ENCODE data around the gene LTB4R2.
"Not testable (repeated sequence)": the region's sequence is repeated elsewhere in the genome, so short reads cannot be mapped to it uniquely, and the experiment has no call there.

LTB4R2 gene

DNA sequence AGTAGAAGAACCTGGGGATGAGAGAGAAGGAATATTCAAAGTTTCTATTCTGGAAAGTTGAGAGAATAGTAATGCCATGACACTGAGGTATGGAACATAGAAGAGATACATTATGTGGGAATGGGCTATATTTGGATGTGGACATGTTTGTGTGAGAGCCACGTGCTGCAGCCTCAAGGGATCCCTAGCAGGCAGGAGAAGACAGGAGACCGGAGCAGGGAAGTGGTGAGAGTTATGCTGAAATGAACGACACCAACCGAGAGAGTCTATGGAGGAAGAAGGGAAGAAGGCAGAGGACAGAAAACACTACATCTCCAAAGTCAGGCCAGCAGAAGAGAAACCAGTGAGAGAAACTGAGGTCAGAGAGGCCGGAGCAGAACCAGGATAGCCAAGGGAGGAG is 39.8 kb downstream of the LTB4R2 start:
- H3K36me3 ChIP-seq (ENCODE audit: control insufficient read depth, insufficient read depth, low read length): no peaks in the 10 kb centered on the region
- no peak overlapping the region for H3K4me3 ChIP-seq (ENCODE audit: low read length)
- no peak overlapping the region for H3K9ac ChIP-seq (ENCODE audit: low read length)
- no peaks in the 10 kb centered on the region for H3K4me1 ChIP-seq (ENCODE audit: control insufficient read depth, insufficient read depth, low read length)
- no peaks in the 10 kb centered on the region for H3K27me3 ChIP-seq (ENCODE audit: control insufficient read depth, insufficient read depth, low read length)
- no peak overlapping the region for H3K27ac ChIP-seq (ENCODE audit: low read depth, low read length)

DNA sequence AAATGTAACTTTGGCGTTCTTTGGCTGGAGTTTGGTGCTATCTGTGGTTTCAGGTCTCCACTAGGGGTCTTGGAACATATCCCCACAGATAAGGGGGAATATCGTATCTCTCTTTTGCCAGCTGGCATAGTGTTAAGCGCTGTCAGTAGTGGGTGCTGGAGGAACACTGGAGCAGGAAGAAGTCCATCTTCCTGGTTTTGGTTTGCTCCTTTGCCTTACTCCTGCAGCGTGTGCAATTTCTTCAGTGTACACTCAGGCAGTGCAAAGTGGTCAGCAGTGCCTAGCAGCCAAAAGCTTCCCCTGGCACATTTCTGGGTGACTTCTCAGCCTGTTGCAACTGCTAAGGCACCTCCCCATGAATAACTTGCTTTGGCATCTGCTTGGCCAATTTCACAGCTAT is 41.6 kb downstream of the LTB4R2 start:
- Histone ChIP-seq H3K27ac (ENCODE audit: low read depth, low read length) (no peak overlapping the region), H3K9ac (ENCODE audit: low read length) (no peak overlapping the region), H3K4me3 (ENCODE audit: low read length) (no peak overlapping the region), H3K27me3 (ENCODE audit: control insufficient read depth, insufficient read depth, low read length) (no peaks in the 10 kb centered on the region), H3K4me1 (ENCODE audit: control insufficient read depth, insufficient read depth, low read length) (no peaks in the 10 kb centered on the region), H3K36me3 (ENCODE audit: control insufficient read depth, insufficient read depth, low read length) (no peaks in the 10 kb centered on the region)

DNA sequence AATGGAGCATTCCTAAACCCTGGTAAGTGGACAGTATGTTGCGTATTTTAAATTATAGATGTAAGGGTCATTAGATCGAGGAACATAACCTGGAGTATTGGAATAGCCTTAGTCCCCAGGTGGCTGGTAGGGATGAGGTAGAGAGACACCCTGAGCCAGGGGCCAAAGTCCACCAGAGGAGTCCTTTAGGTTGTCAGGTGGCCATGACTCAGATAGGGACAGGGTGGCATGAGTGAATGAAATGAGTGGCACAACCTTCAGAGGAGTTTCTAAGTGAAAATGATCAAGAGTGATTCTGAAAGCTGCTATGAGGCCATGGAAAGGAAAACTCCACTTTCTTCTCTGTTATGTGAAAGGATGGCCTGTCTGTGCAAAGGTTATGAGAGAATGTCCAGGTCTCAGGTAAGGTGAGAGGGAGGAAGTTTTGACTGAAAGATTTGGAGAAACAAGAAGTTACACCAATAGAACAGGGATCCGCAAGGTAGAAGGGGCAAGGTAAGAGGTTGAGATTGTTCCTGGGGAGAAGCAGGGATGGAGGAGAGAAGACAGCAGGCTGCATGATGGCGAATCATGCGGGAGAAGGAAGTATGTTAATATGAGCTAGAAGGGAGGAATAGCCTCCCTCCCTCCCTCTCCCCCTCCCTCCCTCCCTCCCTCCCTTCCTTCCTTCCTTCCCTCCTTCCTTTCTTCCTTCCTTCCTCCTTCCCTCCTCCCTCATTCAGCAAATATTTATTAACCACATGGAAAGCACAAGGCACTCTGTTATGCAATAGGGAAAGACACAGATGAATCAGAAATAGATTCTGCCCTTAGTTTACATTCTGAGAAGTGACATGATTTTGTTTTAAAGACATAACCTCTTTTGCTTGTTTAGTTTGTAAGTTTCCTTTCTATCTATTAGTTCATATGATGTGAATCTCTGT is 43.9 kb downstream of the LTB4R2 start:
- H3K27ac ChIP-seq (ENCODE audit: low read depth, low read length): no peak overlapping the region
- H3K4me1 ChIP-seq (ENCODE audit: control insufficient read depth, insufficient read depth, low read length): no peaks in the 10 kb centered on the region
- H3K9ac ChIP-seq (ENCODE audit: low read length): no peak overlapping the region

DNA sequence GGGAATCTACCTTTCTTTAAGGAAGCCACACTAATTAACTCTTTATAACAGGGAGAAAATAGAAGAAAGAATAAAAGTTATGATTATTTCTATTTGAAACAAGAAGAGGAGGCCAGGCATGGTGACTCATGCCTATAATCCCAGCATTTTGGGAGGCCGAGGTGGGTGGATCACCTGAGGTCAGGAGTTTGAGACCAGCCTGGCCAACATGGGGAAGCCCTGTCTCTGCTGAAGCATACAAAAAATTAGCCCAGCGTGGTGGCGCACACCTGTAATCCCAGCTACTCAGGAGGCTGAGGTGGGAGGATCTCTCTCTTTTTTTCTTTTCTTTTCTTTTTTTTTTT is 44.5 kb downstream of the LTB4R2 start:
- H3K36me3 ChIP-seq (ENCODE audit: control insufficient read depth, insufficient read depth, low read length); H3K4me3 ChIP-seq (ENCODE audit: low read length); H3K9ac ChIP-seq (ENCODE audit: low read length); H3K27ac ChIP-seq (ENCODE audit: low read depth, low read length); H3K27me3 ChIP-seq (ENCODE audit: control insufficient read depth, insufficient read depth, low read length); H3K4me1 ChIP-seq (ENCODE audit: control insufficient read depth, insufficient read depth, low read length): not testable (repeated sequence)

More for the DNA sequence above, 43.9 kb downstream of the LTB4R2 start:
- H3K27me3 ChIP-seq (ENCODE audit: control insufficient read depth, insufficient read depth, low read length): no peaks in the 10 kb centered on the region
- H3K4me3 ChIP-seq (ENCODE audit: low read length): no peak overlapping the region
- no peaks in the 10 kb centered on the region for H3K36me3 ChIP-seq (ENCODE audit: control insufficient read depth, insufficient read depth, low read length)

DNA sequence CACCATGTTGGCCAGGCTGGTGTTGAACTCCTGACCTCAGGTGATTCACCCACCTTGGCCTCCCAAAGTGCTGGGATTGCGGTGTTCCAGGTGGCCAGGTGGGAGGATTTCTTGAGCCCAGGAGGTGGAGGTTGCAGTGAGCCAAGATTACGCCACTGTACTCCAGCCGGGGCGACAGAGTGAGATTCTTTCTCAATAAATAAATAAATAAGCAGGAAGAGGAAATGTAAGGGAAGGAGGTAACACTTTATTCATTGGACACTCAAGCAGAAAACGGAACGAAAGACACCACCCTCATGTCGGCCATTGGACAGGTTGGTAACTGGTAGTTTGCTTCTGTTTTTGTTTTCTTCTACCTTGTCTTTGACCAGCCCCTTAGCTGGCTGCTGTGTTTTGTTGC is 45.1 kb downstream of the LTB4R2 start:
- Histone ChIP-seq H3K36me3 (ENCODE audit: control insufficient read depth, insufficient read depth, low read length) (no peaks in the 10 kb centered on the region), H3K4me1 (ENCODE audit: control insufficient read depth, insufficient read depth, low read length) (no peaks in the 10 kb centered on the region), H3K4me3 (ENCODE audit: low read length) (no peak overlapping the region), H3K9ac (ENCODE audit: low read length) (no peak overlapping the region), H3K27ac (ENCODE audit: low read depth, low read length) (no peak overlapping the region), H3K27me3 (ENCODE audit: control insufficient read depth, insufficient read depth, low read length) (no peaks in the 10 kb centered on the region)

DNA sequence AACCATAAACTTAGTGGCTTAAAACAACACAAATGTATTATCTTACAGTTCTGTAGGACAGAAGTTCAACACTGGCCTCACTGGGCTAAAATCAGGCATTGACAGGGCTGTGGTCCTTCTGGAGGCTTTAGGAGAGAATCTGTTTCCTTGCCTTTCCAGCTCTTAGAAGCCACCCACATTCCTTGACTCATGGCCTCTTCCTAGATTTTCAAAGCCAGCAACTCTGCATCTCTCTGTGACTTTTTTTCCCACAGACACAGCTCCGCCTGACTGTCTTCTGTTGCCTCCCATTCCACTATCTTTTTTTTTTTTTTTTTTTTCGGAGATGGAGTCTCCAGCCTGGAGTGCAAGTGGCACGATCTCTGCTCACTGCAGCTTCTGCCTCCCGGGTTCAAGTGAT is 46.3 kb downstream of the LTB4R2 start:
- Histone ChIP-seq H3K27me3 (ENCODE audit: control insufficient read depth, insufficient read depth, low read length) (no peaks in the 10 kb centered on the region), H3K27ac (ENCODE audit: low read depth, low read length) (no peak overlapping the region), H3K4me1 (ENCODE audit: control insufficient read depth, insufficient read depth, low read length) (no peaks in the 10 kb centered on the region), H3K4me3 (ENCODE audit: low read length) (no peak overlapping the region), H3K36me3 (ENCODE audit: control insufficient read depth, insufficient read depth, low read length) (no peaks in the 10 kb centered on the region), H3K9ac (ENCODE audit: low read length) (no peak overlapping the region)

DNA sequence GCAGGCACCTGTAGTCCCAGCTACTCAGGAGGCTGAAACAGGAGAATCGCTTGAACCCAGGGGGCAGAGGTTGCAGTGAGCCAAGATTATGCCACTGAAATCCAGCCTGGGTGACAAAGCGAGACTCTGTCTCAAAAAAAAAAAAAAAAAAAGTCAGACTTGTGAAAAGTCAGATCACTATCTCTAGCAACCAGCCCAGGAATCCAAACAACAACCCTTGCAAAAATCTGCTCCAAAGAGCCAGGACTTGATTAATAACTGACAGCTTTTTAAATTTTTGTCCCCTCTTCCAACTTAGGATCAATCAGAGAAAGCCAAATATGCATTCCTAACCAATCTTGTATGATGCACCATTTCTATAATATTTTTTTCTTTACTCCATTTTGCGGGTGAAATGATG is 50.3 kb downstream of the LTB4R2 start:
- Histone ChIP-seq H3K27me3 (ENCODE audit: control insufficient read depth, insufficient read depth, low read length) (no peaks in the 10 kb centered on the region), H3K36me3 (ENCODE audit: control insufficient read depth, insufficient read depth, low read length) (no peaks in the 10 kb centered on the region), H3K4me3 (ENCODE audit: low read length) (no peak overlapping the region), H3K27ac (ENCODE audit: low read depth, low read length) (no peak overlapping the region), H3K4me1 (ENCODE audit: control insufficient read depth, insufficient read depth, low read length) (peaks cover under 1% of the 10 kb centered on the region), H3K9ac (ENCODE audit: low read length) (no peak overlapping the region)

DNA sequence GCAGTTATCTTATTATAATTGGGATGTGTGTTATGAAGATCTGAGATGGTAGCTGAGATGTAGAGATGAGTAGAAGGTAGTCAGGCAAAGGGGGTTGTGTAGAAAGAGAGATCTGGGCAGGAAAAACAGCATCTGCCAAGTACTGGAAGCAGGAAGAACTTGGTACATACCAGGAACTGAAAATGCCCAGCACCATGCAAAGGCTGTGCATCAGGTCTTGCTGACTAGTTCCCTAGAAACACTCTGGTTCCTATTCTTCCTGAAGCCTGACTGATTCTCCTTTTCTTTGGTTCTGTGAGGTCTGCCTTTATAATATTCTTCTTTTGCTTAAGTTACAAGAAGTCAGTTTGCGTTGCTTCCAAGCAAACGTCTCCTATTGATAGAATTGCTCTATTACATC is 51.4 kb downstream of the LTB4R2 start:
- Histone ChIP-seq H3K36me3 (ENCODE audit: control insufficient read depth, insufficient read depth, low read length) (no peaks in the 10 kb centered on the region), H3K4me3 (ENCODE audit: low read length) (no peak overlapping the region), H3K9ac (ENCODE audit: low read length) (no peak overlapping the region), H3K27me3 (ENCODE audit: control insufficient read depth, insufficient read depth, low read length) (no peaks in the 10 kb centered on the region), H3K27ac (ENCODE audit: low read depth, low read length) (no peak overlapping the region), H3K4me1 (ENCODE audit: control insufficient read depth, insufficient read depth, low read length) (peaks cover 8% of the 10 kb centered on the region)

Measured in rectal smooth muscle tissue (tissue), 1 donor.